ENCODE measurements around the gene C17orf67.
A peak's percentile ranks its signal among the peaks of the same experiment; 100 is the strongest.

Gene C17orf67

DNA sequence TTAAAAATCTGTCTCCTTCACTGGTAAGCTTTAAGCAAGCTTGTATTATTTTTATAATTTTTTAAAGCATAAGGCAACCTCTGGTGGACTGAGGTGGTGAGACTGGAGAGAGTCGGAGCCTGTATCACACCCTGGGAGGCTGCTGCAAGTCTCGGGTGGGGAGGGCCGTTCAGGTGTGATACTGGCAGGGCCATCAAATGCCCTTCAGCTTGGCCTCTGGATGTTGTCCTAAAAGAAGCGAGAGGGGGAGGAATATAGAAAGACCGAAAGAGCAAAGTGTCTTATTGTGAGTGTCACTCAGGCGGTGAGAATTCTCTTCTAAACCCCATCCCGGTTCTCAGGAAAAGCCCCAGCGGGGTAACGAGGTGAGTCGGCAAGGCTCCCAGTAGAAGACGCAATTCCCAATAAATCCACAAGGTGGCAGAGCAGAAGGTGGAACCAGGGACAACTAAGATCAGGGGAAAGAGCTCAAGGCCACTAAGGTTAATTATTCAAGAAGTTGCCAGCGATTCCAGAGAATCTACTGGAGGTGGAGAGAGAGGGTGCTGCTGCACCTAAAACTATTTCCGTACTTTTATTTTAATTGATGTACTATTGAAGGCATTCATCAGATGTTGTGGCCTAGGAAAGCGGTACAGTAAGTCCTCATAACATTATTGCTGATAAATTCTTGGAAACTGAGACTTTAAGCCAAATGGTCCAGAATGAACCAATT, 14.1 kb downstream of the C17orf67 start:
- H3K4me3 ChIP-seq (ENCODE audit: low read length) = no peak overlapping the region
- TF ChIP-seq, protein P1, sequence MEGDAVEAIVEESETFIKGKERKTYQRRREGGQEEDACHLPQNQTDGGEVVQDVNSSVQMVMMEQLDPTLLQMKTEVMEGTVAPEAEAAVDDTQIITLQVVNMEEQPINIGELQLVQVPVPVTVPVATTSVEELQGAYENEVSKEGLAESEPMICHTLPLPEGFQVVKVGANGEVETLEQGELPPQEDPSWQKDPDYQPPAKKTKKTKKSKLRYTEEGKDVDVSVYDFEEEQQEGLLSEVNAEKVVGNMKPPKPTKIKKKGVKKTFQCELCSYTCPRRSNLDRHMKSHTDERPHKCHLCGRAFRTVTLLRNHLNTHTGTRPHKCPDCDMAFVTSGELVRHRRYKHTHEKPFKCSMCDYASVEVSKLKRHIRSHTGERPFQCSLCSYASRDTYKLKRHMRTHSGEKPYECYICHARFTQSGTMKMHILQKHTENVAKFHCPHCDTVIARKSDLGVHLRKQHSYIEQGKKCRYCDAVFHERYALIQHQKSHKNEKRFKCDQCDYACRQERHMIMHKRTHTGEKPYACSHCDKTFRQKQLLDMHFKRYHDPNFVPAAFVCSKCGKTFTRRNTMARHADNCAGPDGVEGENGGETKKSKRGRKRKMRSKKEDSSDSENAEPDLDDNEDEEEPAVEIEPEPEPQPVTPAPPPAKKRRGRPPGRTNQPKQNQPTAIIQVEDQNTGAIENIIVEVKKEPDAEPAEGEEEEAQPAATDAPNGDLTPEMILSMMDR (IDR thresholded peaks at IDR 0.05; ENCODE audit: insufficient read depth, low read depth, low read length, missing control alignments) = peak; percentile 87
- DNase-seq (ENCODE audit: low read depth) = peak; percentile 78

DNA sequence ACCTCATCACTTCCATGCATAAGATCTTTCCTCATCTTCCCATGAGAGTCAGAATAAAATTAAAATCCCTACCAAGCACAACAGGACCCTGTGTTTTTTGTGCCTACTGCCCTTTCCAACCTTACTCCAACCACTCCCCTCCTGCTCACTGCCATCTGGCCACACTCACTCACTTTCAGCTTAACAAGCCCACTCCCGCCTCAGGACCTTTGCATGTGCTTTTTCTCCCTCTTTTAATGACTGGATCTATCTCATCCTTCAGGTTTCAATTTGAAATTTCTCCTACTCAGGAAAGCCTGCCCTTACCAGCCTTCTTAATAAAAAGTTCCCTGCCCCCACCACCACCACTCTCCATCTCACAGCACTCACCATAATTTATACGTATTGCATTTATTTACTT, 14.7 kb downstream of the C17orf67 start:
- DNase-seq (ENCODE audit: low read depth) = no peak
- H3K4me3 ChIP-seq (ENCODE audit: low read length) = no peak overlapping the region
- TF ChIP-seq, protein P1 (IDR thresholded peaks at IDR 0.05; ENCODE audit: insufficient read depth, low read depth, low read length, missing control alignments) = no peak

DNA sequence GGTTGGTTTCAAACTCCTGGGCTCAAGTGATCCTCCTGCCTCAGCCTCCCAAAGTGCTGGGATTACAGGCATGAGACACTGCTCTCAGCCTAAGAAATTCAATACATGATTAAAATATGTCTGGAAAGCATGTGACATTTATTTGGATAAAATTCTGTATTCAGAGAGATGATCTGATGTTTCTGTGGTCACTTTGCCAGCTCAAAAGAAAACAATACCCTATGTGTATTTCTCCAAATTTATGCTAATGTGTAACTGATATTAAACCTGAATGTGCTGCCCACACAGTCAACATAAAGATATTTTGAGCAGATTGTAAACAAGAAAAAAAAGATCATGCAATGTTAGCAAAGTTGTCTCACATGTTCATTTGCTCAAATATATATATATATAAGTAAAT, 16.7 kb downstream of the C17orf67 start:
- no peak for DNase-seq (ENCODE audit: low read depth)
- TF ChIP-seq, protein P1 (IDR thresholded peaks at IDR 0.05; ENCODE audit: insufficient read depth, low read depth, low read length, missing control alignments) = no peak
- H3K4me3 ChIP-seq (ENCODE audit: low read length) = no peak overlapping the region

DNA sequence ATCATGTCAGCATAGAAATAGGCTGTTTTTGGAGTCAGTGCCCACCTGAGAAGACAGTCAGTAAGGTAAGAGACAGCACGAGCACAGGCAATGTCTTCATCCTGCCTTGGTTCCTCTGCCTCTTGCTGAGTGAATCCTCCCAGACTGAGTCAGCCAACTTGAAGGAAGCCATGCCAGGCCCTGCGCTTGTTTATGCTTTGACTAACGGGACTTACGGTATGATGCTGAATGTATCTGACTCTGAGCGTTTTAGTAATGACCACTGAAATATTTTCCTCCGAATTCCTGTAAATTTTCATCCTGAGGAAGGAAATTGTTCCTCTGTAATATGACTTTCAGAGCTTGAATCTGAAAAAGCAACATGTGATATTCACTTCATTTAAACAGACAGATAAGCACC, 18.0 kb downstream of the C17orf67 start:
- no peak overlapping the region for H3K4me3 ChIP-seq (ENCODE audit: low read length)
- peak; percentile 53 for DNase-seq (ENCODE audit: low read depth)
- TF ChIP-seq, protein P1 (IDR thresholded peaks at IDR 0.05; ENCODE audit: insufficient read depth, low read depth, low read length, missing control alignments) = no peak

DNA sequence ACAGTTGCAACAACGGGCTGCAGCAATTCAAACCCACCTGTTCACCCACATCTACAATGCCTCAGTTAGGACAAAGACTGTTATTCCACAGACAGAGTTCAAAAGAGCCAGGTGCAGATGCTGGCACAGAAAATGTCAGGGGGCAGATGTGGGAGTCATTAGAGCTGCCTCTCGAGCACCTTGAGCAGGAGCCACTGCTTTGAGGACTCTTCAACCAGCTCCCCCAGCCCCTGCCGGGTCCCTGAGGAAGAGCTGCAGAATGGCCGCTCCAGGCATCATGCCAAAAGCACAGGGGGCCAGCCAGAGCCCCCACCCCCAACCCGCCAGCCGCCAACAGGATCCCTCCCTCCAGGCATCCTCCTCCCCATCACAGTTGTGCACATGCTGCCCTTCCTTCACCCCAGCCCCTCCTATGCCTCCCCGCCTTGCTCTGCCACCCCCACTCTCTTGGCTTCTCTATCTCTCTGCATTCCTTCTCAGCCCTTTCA, 20.8 kb downstream of the C17orf67 start:
- TF ChIP-seq, protein P1 (IDR thresholded peaks at IDR 0.05; ENCODE audit: insufficient read depth, low read depth, low read length, missing control alignments) = no peak
- H3K4me3 ChIP-seq (ENCODE audit: low read length) = no peak overlapping the region
- DNase-seq (ENCODE audit: low read depth) = no peak

DNA sequence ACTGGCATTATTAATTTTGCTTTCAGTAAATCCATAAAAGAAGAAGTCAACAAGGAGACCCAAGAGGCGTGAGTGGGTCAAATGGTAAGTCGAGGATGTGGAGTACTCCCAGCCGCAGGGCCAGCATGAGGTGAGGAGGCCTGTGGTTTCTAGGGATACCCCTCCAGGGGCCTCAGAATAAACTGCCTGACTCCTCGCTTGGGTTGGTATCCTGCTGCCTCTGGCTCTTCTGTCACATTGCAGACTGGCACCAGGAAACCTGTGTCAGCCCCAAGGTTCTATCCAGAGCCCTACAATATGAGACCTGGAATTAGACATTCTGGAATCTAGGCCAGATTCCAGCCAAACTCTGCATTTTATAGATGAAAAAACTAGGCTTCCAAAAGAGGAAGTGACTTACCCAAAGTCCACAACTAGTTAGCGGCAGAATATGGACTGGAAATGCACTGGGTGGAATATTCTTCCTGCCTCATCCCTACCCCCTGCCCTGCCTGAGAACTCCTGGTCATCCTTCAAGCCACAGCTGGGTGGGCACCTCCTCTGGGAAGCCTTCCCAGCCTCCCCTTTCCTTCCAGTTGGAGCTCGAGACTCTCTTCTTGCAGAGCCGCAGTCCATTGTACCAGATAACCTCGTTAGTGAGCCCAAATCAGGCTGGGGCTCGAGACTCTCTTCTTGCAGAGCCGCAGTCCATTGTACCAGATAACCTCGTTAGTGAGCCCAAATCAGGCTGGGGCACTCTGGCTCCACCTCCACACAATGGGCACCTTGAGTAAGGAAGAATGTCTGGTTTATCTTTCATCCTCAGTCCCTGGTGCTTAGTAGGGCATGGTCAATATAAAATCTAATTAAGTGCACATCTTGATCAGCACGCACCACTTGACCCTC, 22.6 kb downstream of the C17orf67 start:
- DNase-seq (ENCODE audit: low read depth) = no peak
- TF ChIP-seq, protein P1 (IDR thresholded peaks at IDR 0.05; ENCODE audit: insufficient read depth, low read depth, low read length, missing control alignments) = no peak
- H3K4me3 ChIP-seq (ENCODE audit: low read length) = no peak overlapping the region

Measured in epithelial cell of esophagus (primary cell).